ENCODE measurements around the gene CLSTN3. TPM values are rescaled to one million over a fixed set of nuclear protein-coding genes. Genes with fewer than 3 reads are reported as not detected.

Gene CLSTN3
- total and polyA plus RNA-seq, 2 experiments from 2014 or later, result 5.0 to 46.9 TPM

- H3K27ac Mint-ChIP-seq, result peak overlapping the region; percentile 84
- no peak for DNase-seq (ENCODE audit: low spot score)
- H3K4me2 ChIP-seq, result peak overlapping the region; percentile 91
Observed at GRCh38 chr12:7107636-7108002, 22.6 kb upstream of the CLSTN3 start.

More at GRCh38 chr12:7107636-7108002, 22.6 kb upstream of the CLSTN3 start:
- no peak for ATAC-seq
- Mint-ChIP-seq H3K27me3 (ENCODE audit: insufficient read depth, low read depth, poor library complexity) (peaks cover 17% of the 10 kb centered on the region), H3K36me3 (ENCODE audit: low read depth) (peaks cover 23% of the 10 kb centered on the region), H3K4me1 (peaks cover 15% of the 10 kb centered on the region), H3K4me3 (peak overlapping the region; percentile 94), H3K9me3 (peaks cover 16% of the 10 kb centered on the region)
- Histone ChIP-seq H2AFZ (peak overlapping the region; percentile 21; the same call in 1 of the 2 replicates), H3K27ac (ENCODE audit: low read depth) (peak overlapping the region; percentile 80; the same call in 1 of the 2 replicates), H3K4me3 (peak overlapping the region; percentile 81), H4K20me1 (replicated peaks; ENCODE audit: insufficient read depth) (no peaks in the 10 kb centered on the region; the same call in 1 of the 2 replicates), H3K9me2 (ENCODE audit: insufficient read depth) (no peaks in the 10 kb centered on the region), H3F3A (replicated peaks; ENCODE audit: low read depth) (no peaks in the 10 kb centered on the region), H3K4me1 (ENCODE audit: insufficient read depth) (peaks cover 12% of the 10 kb centered on the region), H3K36me3 (ENCODE audit: insufficient read depth) (no peaks in the 10 kb centered on the region), H3K79me2 (replicated peaks; ENCODE audit: insufficient read depth) (peaks cover 14% of the 10 kb centered on the region; the same call in 1 of the 2 replicates), H3K27me3 (ENCODE audit: insufficient read depth) (no peaks in the 10 kb centered on the region)
- TF ChIP-seq JUNB (IDR thresholded peaks at IDR 0.05; ENCODE audit: unreplicated experiment) (no peak), ZNF331 (CRISPR knock-in tag; IDR thresholded peaks at IDR 0.05; ENCODE audit: low read depth) (no peak), ETS1 (IDR thresholded peaks at IDR 0.05) (no peak), EZH2phosphoT487 (IDR thresholded peaks at IDR 0.05; ENCODE audit: unreplicated experiment) (no peak), NANOG (IDR thresholded peaks at IDR 0.05; ENCODE audit: borderline replicate concordance) (no peak), ZNF462 (CRISPR knock-in tag; IDR thresholded peaks at IDR 0.05) (no peak), CREB1 (CRISPR knock-in tag; IDR thresholded peaks at IDR 0.05; ENCODE audit: low read depth) (no peak), STAT1 (IDR thresholded peaks at IDR 0.05; ENCODE audit: unreplicated experiment) (no peak), CTCF (conservative IDR thresholded peaks at IDR 0.05; ENCODE audit: low read depth in 2 of 2) (no peak), POLR2AphosphoS5 (IDR thresholded peaks at IDR 0.05; ENCODE audit: low read depth) (no peak), REST (IDR thresholded peaks at IDR 0.05; ENCODE audit: unreplicated experiment) (no peak), ZNF114 (CRISPR knock-in tag; IDR thresholded peaks at IDR 0.05) (no peak), EZH2 (IDR thresholded peaks at IDR 0.05; ENCODE audit: low read depth, unreplicated experiment) (no peak)
